Mammary epithelial cell (primary cell): Measurements from ENCODE around the gene STARD3NL.

ENCODE experiments used
- EZH2 ChIP-seq: IDR thresholded peaks from 2 replicates; pipeline ENCODE4 v1.6.1; 2012; ENCODE audit warnings: low read length, inconsistent platforms, borderline replicate concordance
- TF ChIP-seq, protein P1 (sequence below), 2 donors: IDR thresholded peaks in 1 of 2; conservative IDR thresholded peaks in 1 of 2; 2 replicates each; pipeline ENCODE4 v1.5.1; 2011 to 2012; ENCODE audit warnings: inconsistent platforms in 2 of 2, low read length in 2 of 2, mild to moderate bottlenecking in 2 of 2, control low read depth in 1 of 2, low read depth in 1 of 2; ENCODE audit not compliant: insufficient read depth in 1 of 2; ENCODE audit errors: extremely low read depth in 1 of 2

DNA sequence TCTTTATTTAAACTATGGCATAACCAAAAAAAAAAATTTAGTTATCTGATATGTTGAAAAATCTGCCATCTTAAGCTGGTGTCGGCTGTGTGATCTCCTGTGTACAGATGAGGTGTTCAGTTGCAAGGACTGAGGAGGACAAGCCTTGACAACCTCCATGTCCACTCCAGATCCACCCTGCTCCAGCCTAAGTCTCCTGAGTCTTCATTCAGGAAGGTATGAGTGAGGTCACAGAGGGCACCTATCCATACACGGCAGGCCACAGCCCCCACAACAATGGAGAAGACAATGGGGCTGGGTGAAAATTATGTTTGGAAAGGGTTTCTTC, 79.3 kb downstream of the STARD3NL start:
- TF ChIP-seq, protein P1, sequence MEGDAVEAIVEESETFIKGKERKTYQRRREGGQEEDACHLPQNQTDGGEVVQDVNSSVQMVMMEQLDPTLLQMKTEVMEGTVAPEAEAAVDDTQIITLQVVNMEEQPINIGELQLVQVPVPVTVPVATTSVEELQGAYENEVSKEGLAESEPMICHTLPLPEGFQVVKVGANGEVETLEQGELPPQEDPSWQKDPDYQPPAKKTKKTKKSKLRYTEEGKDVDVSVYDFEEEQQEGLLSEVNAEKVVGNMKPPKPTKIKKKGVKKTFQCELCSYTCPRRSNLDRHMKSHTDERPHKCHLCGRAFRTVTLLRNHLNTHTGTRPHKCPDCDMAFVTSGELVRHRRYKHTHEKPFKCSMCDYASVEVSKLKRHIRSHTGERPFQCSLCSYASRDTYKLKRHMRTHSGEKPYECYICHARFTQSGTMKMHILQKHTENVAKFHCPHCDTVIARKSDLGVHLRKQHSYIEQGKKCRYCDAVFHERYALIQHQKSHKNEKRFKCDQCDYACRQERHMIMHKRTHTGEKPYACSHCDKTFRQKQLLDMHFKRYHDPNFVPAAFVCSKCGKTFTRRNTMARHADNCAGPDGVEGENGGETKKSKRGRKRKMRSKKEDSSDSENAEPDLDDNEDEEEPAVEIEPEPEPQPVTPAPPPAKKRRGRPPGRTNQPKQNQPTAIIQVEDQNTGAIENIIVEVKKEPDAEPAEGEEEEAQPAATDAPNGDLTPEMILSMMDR (conservative IDR thresholded peaks at IDR 0.05 in 1 of 2, IDR thresholded peaks at IDR 0.05 in 1 of 2; ENCODE audit: extremely low read depth in 1 of 2, insufficient read depth in 1 of 2, low read depth in 1 of 2, low read length in 2 of 2): no peak
- no peak for TF ChIP-seq EZH2
